Upper lobe of left lung (tissue), 6 donors: ENCODE data around the gene HOXB2. TPM values are rescaled to one million over a fixed set of nuclear protein-coding genes. Genes with fewer than 3 reads are reported as not detected.

ENCODE experiments used
- ATAC-seq, 2 donors: fragments of 200-7000 bp; cut with Tn5 transposase; one replicate each; pipeline ENCODE4 v1.9.1; 2022; ENCODE audit warnings: mild to moderate bottlenecking in 2 of 2, moderate library complexity in 2 of 2; ENCODE audit not compliant: low FRiP score in 2 of 2
- DNase-seq, 2 donors: peaks; one replicate each; pipeline ENCODE4 v3.0.0-alpha.2; 2019 to 2020
- H3K27ac ChIP-seq, 4 donors: fragments of 200-600 bp; sonication (generic); one replicate each; pipeline ENCODE4 v1.5.1; 2016 to 2019
- H3K27me3 ChIP-seq, 4 donors: fragments of 200-600 bp; sonication (generic); one replicate each; pipeline ENCODE4 v1.5.1; 2017 to 2019
- H3K36me3 ChIP-seq, 4 donors: fragments of 200-600 bp; sonication (generic); one replicate each; pipeline ENCODE4 v1.5.1; 2016 to 2019
- H3K4me1 ChIP-seq, 4 donors: fragments of 200-600 bp; sonication (generic); one replicate each; pipeline ENCODE4 v1.5.1; 2018 to 2019
- H3K4me3 ChIP-seq, 4 donors: fragments of 200-600 bp; sonication (generic); one replicate each; pipeline ENCODE4 v1.5.1; 2017 to 2019; ENCODE audit warnings: mild to moderate bottlenecking in 2 of 4, moderate library complexity in 1 of 4
- H3K9me3 ChIP-seq, 4 donors: fragments of 200-600 bp; sonication (generic); one replicate each; pipeline ENCODE4 v1.5.1; 2018 to 2019
- EP300 ChIP-seq, 4 donors: sonication (generic); formaldehyde crosslinking; IDR thresholded peaks; one replicate each; pipeline ENCODE4 v1.5.1; 2017; ENCODE audit warnings: antibody characterized with exemption in 4 of 4, control low read depth in 2 of 4
- POLR2A ChIP-seq, 4 donors: fragments of 450-650 bp; IDR thresholded peaks; one replicate each; pipeline ENCODE4 v1.5.1; 2016 to 2017; ENCODE audit warnings: antibody characterized with exemption in 4 of 4, mild to moderate bottlenecking in 2 of 4
- POLR2AphosphoS5 ChIP-seq, 2 donors: sonication (generic); formaldehyde crosslinking; IDR thresholded peaks; one replicate each; pipeline ENCODE4 v1.5.1; 2017; ENCODE audit warnings: antibody characterized with exemption in 2 of 2
- WGBS, 2 donors: methylation state at CpG; one replicate each; pipeline ENCODE4 v1.1.5; 2017 to 2018; 5-methylcytosine and 5-hydroxymethylcytosine counted together
- total RNA-seq, 6 donors: library from RNA; depleted of rRNA in 4 of 6; stranded (reverse); fragments of >200 nt in 4 of 6; gene quantifications; one replicate each; pipeline versions ENCODE4 v1.1.0 to v1.2.1, GENCODE V29; 2016 to 2021
- TF ChIP-seq, protein P1 (sequence below), 6 experiments: fragments of 450-650 bp in 4 of 6; fragments of 200-600 bp in 2 of 6; sonication (generic) in 2 of 6; IDR thresholded peaks; one replicate each; pipeline ENCODE4 v1.5.1; 2016 to 2019; ENCODE audit warnings: antibody characterized with exemption in 6 of 6
- donor health status: DM: no; HTN: no; CAD: no; lungs with moderate emphysema.
- donor health status: DM: no; HTN: yes; CAD: no; lungs with severe emphysema.

The HOXB2 gene
- total RNA-seq, 6 donors from 2014 or later, result 1.4 to 16.1 (median 7.4) TPM

DNA sequence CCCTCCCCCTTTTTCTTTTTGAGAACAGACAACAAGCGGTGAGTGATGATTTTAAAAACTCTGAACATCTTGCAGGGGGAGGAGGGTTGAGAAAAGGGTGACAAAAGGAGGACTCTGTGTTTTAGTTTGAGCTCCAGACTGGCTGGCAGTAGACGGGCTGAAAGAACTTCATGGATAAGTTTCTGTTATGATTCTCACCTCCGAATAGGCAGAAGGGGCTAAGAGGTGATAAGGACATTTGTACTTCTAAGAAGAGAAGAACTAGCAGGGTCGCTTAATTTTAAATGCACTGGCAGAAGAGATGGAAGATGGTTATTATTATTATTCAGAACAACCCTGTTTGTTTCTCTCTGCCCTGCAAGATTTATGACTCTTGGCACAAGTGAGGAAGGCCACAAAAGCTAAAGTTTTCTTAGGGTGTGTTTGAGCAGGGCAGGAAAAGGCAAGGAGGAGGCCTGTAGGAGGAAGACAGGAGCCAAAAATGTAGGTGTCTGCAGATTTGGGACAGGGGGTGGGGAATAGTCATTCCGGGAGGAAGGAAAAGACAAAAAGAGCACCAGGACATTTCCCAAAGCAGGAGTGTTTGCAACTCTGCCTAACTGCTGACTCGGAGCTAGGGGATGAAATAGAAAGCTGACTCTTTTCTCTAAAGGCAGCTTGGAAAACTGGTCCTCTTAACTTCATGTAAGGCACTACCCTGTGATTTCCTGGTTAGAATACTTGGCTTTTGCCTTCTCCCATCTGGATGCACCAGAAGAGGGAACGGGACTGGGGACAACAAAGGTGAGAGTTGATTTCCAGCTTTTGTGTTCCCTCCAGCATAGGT lies 11.9 kb upstream of the HOXB2 start:
- Histone ChIP-seq H3K27me3 (peaks cover 0 to 21% (median 10%) of the 10 kb centered on the region in 4 donors), H3K4me3 (peak overlapping the region in 2 of 4 donors; percentile 1 to 29), H3K9me3 (no peaks in the 10 kb centered on the region), H3K36me3 (no peaks in the 10 kb centered on the region), H3K27ac (peak overlapping the region; percentile 60 to 86 (median 63)), H3K4me1 (peaks cover 4 to 9% (median 6%) of the 10 kb centered on the region in 4 donors)
- WGBS, 2 donors, result 51 to 56% methylated on average over 7 of the region's 7 CpGs
- ATAC-seq (no peak), DNase-seq (no peak)
- no peak for TF ChIP-seq EP300 (IDR thresholded peaks at IDR 0.05)
- TF ChIP-seq, protein P1, sequence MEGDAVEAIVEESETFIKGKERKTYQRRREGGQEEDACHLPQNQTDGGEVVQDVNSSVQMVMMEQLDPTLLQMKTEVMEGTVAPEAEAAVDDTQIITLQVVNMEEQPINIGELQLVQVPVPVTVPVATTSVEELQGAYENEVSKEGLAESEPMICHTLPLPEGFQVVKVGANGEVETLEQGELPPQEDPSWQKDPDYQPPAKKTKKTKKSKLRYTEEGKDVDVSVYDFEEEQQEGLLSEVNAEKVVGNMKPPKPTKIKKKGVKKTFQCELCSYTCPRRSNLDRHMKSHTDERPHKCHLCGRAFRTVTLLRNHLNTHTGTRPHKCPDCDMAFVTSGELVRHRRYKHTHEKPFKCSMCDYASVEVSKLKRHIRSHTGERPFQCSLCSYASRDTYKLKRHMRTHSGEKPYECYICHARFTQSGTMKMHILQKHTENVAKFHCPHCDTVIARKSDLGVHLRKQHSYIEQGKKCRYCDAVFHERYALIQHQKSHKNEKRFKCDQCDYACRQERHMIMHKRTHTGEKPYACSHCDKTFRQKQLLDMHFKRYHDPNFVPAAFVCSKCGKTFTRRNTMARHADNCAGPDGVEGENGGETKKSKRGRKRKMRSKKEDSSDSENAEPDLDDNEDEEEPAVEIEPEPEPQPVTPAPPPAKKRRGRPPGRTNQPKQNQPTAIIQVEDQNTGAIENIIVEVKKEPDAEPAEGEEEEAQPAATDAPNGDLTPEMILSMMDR (IDR thresholded peaks at IDR 0.05), result no peak
- no peak for TF ChIP-seq POLR2AphosphoS5 (IDR thresholded peaks at IDR 0.05)
- no peak for TF ChIP-seq POLR2A (IDR thresholded peaks at IDR 0.05)

DNA sequence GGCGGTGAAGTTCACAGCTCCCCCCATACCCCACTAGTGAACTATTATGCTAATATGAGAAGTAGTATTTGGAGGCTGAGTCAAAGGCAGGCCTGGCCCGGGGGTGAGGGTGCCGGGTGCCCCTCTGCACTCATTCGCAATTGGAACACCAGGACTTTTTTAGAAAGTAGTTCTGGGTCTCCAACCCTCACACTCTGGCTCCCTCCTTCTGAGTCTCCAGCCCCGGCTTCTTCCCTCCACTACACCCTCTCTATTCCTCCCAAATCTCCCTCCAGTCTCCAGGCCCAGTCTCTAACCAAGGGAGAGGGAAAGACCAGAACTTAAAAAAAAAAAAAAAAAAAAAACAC lies 11.3 kb upstream of the HOXB2 start:
- Histone ChIP-seq H3K9me3 (no peaks in the 10 kb centered on the region), H3K27me3 (peaks cover 0 to 21% (median 10%) of the 10 kb centered on the region in 4 donors), H3K4me1 (peaks cover 4 to 8% (median 5%) of the 10 kb centered on the region in 4 donors), H3K4me3 (no peak overlapping the region), H3K27ac (peak overlapping the region; percentile 56 to 86 (median 68)), H3K36me3 (no peaks in the 10 kb centered on the region)
- 52 to 56% methylated on average over 5 of the region's 5 CpGs for WGBS, 2 donors
- TF ChIP-seq POLR2A (IDR thresholded peaks at IDR 0.05) (no peak), EP300 (IDR thresholded peaks at IDR 0.05) (no peak), POLR2AphosphoS5 (IDR thresholded peaks at IDR 0.05) (no peak)
- TF ChIP-seq, protein P1 (IDR thresholded peaks at IDR 0.05), result no peak
- ATAC-seq, result no peak
- no peak for DNase-seq

DNA sequence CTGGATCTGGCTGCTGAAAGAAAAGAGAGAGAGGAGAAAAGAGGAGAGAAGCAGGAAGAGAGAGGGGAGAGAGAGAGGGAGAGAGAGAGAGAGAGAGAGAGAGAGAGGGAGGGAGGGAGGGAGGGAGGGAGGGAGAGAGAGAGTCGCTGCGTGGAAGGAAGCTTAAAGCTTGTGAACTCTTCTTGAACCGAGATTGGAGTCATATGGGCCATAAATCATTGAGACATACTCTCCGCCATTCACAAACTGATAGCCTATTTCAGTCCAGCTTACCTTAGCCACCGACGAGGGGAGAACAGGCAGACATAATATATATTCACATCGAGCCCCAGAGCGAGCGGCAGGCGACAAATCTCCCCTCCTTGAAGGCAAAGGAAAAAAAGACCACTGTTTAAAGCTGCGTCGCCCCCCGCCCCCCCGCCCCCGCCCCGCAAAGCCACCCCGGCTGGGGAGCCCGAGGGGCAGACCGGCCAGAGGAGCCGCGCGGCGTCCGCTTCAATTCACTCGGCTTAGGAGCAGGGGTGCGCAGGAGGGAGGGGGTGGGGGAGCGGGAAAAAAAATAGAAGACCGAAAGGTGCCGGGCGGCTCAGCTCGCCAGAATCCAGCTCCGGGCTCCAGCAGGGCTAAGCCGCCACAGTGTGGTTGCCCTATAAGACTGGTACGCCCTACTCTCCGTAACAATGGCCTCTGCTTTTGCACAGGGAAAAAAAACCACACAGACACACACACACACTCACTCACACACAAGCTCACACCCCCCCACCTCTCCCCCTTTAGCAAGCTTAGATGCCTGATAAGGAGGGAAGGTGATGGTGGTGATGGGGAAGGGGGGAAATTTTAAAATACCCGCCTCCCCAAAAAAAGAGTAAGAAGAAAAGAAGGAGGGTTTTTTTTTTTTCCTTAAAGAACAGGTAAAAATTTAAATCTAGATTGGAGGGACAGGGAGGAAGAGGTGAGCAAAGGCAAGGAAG lies 10.6 kb upstream of the HOXB2 start:
- Histone ChIP-seq H3K27ac (peak overlapping the region; percentile 60 to 86 (median 79)), H3K4me3 (peak overlapping the region in 3 of 4 donors; percentile 14 to 40 (median 35)), H3K4me1 (peaks cover 3 to 13% (median 4%) of the 10 kb centered on the region in 4 donors), H3K36me3 (no peaks in the 10 kb centered on the region), H3K27me3 (peaks cover 0 to 25% (median 11%) of the 10 kb centered on the region in 4 donors), H3K9me3 (no peaks in the 10 kb centered on the region)
- DNase-seq (peak in 1 of 2 donors; percentile 74), ATAC-seq (peak in 1 of 2 donors; percentile 25)
- 12 to 16% methylated on average over 29 to 36 of the region's 36 CpGs for WGBS, 2 donors
- no peak for TF ChIP-seq POLR2AphosphoS5 (IDR thresholded peaks at IDR 0.05)
- TF ChIP-seq, protein P1 (IDR thresholded peaks at IDR 0.05), result peak in 2 of 6 experiments; percentile 9 to 50

DNA sequence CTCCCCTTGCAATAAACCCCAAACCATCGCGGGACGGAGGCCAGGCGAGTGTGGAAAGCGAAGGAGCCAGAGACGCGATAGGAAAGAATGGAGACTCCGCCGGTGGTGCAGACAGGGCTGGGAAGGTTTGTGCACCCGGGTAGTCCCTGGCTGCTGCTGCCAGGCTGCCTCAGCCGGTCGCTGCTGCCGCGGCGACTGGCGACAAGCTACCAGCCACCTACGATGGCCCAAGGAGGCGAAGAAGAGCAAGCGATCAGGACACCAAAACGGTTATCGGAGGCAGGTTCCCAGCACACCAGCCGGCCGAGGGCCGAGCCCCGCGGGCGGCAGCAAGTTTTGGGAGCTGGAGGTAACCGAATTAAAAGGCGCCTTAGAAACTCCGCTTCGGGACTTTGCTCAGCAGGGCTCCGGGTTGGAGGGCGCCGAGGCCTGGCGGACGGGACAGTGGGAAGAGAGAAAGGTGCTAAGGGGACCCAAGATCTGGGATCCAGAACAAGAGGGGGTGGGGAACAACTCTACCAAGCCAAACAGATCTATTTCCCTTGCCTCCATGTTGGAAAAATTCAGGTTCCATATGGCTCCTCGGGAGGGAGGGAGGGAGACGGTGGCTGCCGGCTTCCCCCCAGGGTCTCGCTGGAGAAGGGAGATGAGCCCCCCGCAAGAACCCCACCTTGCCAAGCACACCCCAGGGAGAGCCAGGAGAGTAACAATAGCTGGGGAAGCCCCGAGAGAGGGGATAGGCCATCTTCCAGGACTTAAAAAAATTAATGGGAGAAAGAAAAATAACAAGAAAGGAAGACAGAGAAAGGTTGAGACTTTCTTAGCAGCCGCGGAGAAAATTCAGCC lies 9.7 kb upstream of the HOXB2 start:
- TF ChIP-seq, protein P1 (IDR thresholded peaks at IDR 0.05), result no peak
- TF ChIP-seq POLR2A (IDR thresholded peaks at IDR 0.05) (no peak), EP300 (IDR thresholded peaks at IDR 0.05) (no peak), POLR2AphosphoS5 (IDR thresholded peaks at IDR 0.05) (no peak)
- Histone ChIP-seq H3K36me3 (no peaks in the 10 kb centered on the region), H3K27me3 (peaks cover 0 to 29% (median 13%) of the 10 kb centered on the region in 4 donors), H3K9me3 (no peaks in the 10 kb centered on the region), H3K4me1 (peaks cover 2 to 17% (median 6%) of the 10 kb centered on the region in 4 donors), H3K4me3 (peak overlapping the region in 3 of 4 donors; percentile 14 to 40 (median 33)), H3K27ac (peak overlapping the region; percentile 56 to 86 (median 72))
- ATAC-seq (no peak), DNase-seq (peak in 1 of 2 donors; percentile 79)
- 42 to 49% methylated on average over 26 to 44 of the region's 44 CpGs for WGBS, 2 donors
